NCI-H345 treated with DMSO at 0.1 percent for 48 hours (cell line): ENCODE data around the gene TSBP1.
"Not testable (repeated sequence)": the region's sequence is repeated elsewhere in the genome, so short reads cannot be mapped to it uniquely, and the experiment has no call there.

ENCODE experiments used
- DNase-seq: peaks from one replicate; lab custom pipeline; 2025; ENCODE audit not compliant: unreplicated experiment; lab: John Stamatoyannopoulos, UW

TSBP1 gene

DNA sequence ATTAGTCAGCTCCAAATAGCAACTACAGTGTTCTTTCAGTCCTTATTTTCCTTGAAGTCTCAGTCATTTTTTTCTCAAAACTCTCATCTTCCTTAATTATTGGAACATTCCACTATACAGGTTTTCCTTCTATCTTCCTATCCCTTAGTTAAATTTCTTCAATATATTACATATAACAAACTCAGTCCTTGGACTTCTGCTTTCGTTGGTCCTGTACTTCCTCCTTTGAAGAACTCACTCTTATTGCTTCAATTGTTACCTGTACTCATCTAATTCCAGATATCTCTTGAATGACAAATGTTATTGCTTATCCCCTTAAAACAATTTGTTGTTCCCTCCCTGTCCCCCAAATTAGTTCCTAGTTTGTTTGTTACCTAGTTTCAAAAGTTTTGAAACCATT is 80.2 kb downstream of the TSBP1 start:
- no peak for DNase-seq

- DNase-seq, result no peak
Observed at GRCh38 chr6:32290886-32291450, 80.7 kb downstream of the TSBP1 start.

DNA sequence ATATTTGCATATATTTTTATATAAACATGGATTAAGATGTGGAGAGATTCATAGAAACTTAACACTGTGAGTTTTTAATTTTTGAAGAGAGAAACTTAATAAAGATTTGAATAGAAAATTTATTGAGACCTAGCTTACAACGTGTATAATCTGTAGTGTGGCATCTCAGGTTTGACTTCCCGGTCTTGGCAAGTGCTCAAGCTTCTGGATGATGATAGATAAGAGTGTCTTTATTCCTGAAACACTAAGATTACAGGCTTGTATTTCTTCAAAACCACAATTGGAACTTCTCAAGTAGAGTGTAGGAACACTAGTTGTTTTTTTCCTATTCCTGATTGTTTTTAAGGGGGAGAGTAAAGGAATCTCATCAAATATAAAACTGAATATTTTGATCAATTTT is 83.3 kb downstream of the TSBP1 start:
- no peak for DNase-seq

GRCh38 chr6:32273801-32274577 is 97.7 kb downstream of the TSBP1 start:
- DNase-seq, result not testable (repeated sequence)

DNA sequence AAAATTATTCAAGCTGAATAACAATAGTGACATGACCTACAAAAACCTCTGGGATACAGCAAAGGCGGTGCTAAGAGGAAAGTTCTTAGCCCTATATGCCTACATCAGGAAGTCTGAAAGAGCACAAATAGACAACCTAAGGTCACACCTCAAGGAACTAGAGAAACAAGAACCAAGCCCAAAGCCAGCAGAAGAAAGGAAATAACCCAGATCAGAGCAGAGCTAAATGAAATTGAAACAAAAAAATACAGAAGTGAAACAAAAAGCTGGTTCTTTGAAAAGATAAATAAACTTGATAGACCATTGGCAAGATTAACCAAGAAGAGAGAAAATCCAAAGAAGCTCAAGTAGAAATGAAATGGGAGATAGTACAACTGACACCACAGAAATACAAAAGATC is 100.3 kb downstream of the TSBP1 start:
- no peak for DNase-seq

DNA sequence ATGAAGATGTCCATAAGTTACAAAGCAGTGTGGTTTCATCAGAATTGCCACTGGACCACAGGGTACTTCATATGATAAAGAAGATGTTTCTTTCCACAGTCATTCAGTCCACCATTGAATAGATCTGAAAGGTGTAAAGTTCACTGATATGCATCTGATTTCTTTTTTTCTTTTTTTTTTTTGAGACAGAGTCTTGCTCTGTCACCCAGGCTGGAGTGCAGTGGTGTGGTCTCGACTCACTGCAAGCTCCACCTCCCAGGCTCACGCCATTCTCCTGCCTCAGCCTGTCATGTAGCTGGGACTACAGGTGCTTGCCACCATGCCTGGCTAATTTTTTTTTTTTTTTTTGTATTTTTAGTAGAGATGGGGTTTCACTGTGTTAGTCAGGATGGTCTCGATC is 103.2 kb downstream of the TSBP1 start:
- not testable (repeated sequence) for DNase-seq

DNA sequence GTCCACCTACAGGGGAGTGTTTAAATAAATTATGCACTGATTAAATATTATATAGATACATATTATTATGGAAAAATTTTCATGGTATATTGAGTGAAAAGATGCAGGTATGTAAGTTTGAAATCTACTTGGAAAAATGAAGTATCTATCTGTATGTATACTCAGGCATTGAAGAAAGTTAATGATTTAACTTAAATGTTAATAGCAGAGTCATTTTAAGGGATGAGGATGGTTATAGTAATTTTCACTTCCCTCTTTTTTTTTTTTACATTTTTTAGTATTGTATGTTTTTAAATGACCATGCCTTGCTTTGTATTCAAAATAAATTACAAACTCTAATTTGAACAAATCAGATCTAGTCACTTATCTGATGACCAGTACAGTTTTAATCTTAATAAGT is 104.7 kb downstream of the TSBP1 start:
- DNase-seq, result no peak

DNA sequence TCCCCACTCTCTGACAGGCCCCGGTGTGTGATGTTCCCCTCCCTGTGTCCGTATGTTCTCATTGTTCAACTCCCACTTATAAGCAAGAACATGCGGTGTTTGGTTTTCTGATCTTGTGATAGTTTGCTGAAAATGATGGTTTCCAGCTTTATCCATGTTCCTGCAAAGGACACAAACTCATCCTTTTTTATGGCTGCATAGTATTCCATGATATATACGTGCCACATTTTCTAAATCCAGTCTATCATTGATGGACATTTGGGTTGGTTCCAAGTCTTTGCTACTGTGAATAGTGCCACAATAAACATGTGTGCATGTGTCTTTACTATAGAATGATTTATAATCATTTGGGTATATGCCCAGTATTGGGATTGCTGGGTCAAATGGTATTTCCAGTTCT is 114.4 kb downstream of the TSBP1 start:
- not testable (repeated sequence) for DNase-seq

DNA sequence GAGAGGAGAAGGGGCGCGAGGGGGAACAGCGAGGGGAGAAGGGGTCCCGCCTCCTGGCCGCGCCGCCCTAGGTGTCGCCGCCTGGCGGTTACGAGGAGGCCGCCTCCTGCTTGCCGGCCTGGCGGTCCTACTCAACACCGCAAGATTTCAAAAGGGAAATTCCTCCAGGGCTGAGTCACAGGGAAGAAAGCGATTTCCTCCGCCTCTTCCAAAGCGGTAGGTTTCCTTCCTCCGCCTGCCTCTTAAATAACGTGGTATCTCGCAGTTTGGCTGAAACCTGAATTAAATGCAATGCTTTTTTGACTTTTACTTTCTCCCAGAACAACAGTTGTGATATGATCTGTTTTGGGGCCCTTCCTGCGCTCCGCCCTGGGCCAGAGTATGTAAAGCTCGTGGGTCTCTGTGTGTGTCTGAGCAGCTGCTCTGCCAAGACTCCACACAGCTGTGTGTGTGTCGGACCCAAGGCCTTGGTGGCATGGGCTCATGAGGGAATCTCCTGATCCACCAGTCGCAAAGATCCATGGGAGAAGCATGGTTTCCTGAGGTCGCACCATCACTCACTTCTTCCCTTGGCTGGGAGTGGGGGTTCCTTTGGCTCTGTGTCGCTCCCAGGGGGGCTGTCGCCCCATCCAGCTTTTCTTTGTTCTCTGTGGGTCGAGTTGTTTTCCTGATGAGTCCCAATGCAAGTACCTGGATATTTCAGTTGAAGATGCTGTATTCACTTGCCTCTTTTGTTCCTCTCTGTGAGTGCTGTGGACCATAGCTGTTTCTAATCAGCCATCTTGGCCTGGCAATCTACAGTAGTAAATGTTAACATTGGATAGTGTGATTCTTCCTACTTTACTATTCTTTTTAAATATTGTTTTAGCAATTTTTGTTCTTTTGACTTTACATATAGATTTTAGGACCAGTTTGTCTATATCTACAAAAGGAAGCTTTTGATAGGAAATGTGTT is 116.2 kb downstream of the TSBP1 start:
- no peak for DNase-seq

DNA sequence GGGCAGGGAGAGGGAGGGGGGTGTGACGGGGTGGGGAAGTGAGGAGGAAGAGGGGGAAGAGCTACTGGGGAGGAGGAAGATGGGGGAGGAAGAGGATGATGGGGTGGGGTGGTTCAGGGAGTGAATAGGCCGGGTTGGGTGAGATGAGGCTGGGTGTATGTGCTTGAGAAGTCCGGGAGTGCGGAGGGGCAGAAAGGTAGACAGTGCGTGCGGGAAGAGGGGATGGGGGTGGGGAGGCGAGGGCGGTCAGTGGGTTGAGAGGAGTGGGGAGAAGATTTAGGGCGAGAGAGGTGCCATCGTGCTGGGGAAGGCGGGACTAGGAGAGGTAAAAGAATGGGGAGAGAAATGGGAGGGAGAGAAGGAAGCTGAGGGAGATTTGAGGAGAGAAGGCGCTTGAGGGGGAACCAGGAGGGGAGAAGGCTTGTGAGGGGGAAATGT is 116.9 kb downstream of the TSBP1 start:
- no peak for DNase-seq

DNA sequence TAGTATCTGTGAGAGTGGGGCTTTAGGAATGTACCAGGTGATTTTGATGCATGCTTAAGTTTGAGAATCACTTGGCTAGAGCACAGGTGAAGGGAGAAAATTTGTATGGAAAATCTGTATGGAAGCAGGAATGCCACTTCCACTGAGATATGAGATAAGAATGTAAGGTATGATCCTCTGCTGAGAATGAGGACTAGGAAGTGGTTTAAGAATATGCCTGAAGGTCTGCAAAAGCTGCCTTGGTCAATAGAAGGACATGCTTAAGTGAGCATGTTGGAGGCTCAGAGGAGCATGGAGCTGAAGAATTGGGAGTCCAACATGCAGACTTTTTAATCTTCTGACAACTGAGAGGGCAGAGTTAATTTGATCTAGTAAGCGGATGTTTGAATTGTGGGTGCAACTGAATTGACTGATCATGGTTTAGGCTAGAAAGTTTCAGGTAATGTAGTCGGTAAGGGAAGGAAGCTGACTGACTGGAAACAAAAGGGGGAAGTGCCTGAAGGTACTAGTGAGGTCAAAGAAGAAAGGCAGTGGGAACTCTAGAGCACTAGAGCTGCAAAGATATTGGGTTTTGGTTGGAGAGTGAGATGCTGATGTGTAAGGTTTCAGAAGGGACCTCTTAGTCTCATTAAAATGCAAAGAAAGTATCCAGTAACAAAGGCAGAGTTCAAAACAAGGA is 119.2 kb downstream of the TSBP1 start:
- DNase-seq, result no peak

DNA sequence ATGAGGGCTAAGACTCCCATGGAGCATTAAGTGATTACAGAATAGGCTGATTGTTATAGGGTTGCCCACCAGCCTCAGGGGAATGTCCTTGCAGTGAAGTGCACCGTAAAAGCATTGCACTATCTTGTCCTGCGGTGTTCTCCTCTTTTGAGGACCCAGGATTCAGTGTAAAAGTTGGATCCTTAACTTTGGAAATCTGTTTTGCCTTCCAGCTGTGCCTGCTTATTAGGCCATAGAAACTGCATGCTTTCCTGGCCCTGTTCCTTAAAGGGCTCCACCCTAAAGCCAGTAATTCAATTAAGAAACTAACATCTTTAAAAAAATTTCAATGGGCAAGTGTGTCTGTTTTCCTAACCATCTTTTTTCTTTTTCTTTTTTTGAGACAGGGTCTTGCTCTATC is 122.4 kb downstream of the TSBP1 start:
- no peak for DNase-seq

GRCh38 chr6:32247401-32247800 is 124.3 kb downstream of the TSBP1 start:
- DNase-seq, result no peak

GRCh38 chr6:32244946-32245398 is 126.7 kb downstream of the TSBP1 start:
- peak; percentile 8 for DNase-seq

DNA sequence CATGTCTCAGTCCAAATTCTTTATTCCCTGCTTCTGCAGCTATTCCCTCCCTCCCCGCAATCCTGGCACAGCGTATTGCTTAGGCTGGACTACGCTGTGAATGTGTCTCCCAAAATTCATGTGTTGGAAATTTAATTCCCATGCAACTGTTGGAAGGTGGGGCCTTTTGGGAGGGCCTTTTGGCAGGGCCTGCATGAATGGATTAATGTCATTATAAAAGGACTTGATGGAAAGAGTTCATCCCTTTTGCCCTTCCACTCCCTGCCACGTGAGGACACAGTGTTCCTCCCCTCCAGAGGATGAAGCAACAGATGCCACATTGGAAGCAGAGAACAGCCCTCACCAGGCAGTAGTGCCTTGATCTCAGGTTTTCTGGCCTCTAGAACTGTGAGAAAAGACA is 127.4 kb downstream of the TSBP1 start:
- DNase-seq, result no peak
